Measurements from ENCODE around the gene CYP8B1. TPM values are rescaled to one million over a fixed set of nuclear protein-coding genes. Genes with fewer than 3 reads are reported as not detected.

Gene CYP8B1
- total RNA-seq (2022) (not detected in 2 replicates), Bru-seq, nascent RNA (not detected), BruChase-seq, experiment 1, labeled RNA remaining after a 6-hour chase (not detected), BruChase-seq, experiment 2, labeled RNA remaining after a 2-hour chase (not detected)
- long read RNA-seq = 0 reads

GRCh38 chr3:42875325-42876151, at the start of gene CYP8B1:
Gene CYP8B1, minus strand, starts transcription at chr3:42875879. Its CDS starts 63 bp downstream, at chr3:42875816.
- no peak for TF ChIP-seq CTCF (IDR thresholded peaks at IDR 0.05; ENCODE audit: unreplicated experiment)
- no TSS peak for BruUV-seq (replicated peaks)
- Mint-ChIP-seq H3K27me3 (ENCODE audit: unreplicated experiment) (peaks cover 84% of the 10 kb centered on the region), H3K4me1 (ENCODE audit: low read depth, unreplicated experiment) (no peaks in the 10 kb centered on the region), H3K9me3 (ENCODE audit: low read depth, unreplicated experiment) (no peaks in the 10 kb centered on the region), H3K36me3 (ENCODE audit: insufficient read depth, unreplicated experiment) (peaks cover 6% of the 10 kb centered on the region), H3K27ac (ENCODE audit: unreplicated experiment) (no peak within 1 kb of the TSS), H3K4me3 (ENCODE audit: low read depth, unreplicated experiment) (no peak within 1 kb of the TSS)
- CTCF ChIA-PET = interaction anchor here (0.6 to 1.0 kb wide), 2 partner anchors 46 to 51 kb away, joined by 3 to 8 read pairs; no protein-coding TSS in a partner anchor
- intact Hi-C loops (cut with micrococcal nuclease; ENCODE audit: unreplicated experiment) = no loop called here
- no peak for DNase-seq

GRCh38 chr3:42923606-42924005, 47.9 kb upstream of the CYP8B1 start:
- no peak for TF ChIP-seq CTCF (IDR thresholded peaks at IDR 0.05; ENCODE audit: unreplicated experiment)
- DNase-seq = no peak
- no peaks in the 10 kb centered on the region for H3K4me1 Mint-ChIP-seq (ENCODE audit: low read depth, unreplicated experiment)
- H3K4me3 Mint-ChIP-seq (ENCODE audit: low read depth, unreplicated experiment) = no peak overlapping the region
- BruUV-seq (replicated peaks) = no TSS peak
- H3K9me3 Mint-ChIP-seq (ENCODE audit: low read depth, unreplicated experiment) = no peaks in the 10 kb centered on the region
- H3K36me3 Mint-ChIP-seq (ENCODE audit: insufficient read depth, unreplicated experiment) = no peaks in the 10 kb centered on the region
- no peak overlapping the region for H3K27ac Mint-ChIP-seq (ENCODE audit: unreplicated experiment)
- CTCF ChIA-PET = no interaction called here
- H3K27me3 Mint-ChIP-seq (ENCODE audit: unreplicated experiment) = peaks cover 30% of the 10 kb centered on the region
- intact Hi-C loops (cut with micrococcal nuclease; ENCODE audit: unreplicated experiment) = no loop called here

GRCh38 chr3:42914771-42915515, 39.3 kb upstream of the CYP8B1 start:
- Mint-ChIP-seq H3K36me3 (ENCODE audit: insufficient read depth, unreplicated experiment) (peaks cover 4% of the 10 kb centered on the region), H3K4me3 (ENCODE audit: low read depth, unreplicated experiment) (no peak overlapping the region), H3K27me3 (ENCODE audit: unreplicated experiment) (no peaks in the 10 kb centered on the region), H3K4me1 (ENCODE audit: low read depth, unreplicated experiment) (no peaks in the 10 kb centered on the region), H3K9me3 (ENCODE audit: low read depth, unreplicated experiment) (peaks cover 12% of the 10 kb centered on the region), H3K27ac (ENCODE audit: unreplicated experiment) (no peak overlapping the region)
- intact Hi-C loops (cut with micrococcal nuclease; ENCODE audit: unreplicated experiment) = no loop called here
- TF ChIP-seq CTCF (IDR thresholded peaks at IDR 0.05; ENCODE audit: unreplicated experiment) = no peak
- CTCF ChIA-PET = no interaction called here
- DNase-seq = no peak
- no TSS peak for BruUV-seq (replicated peaks)

GRCh38 chr3:42911551-42911950, 35.9 kb upstream of the CYP8B1 start:
- no peak for DNase-seq
- peaks cover 14% of the 10 kb centered on the region for H3K9me3 Mint-ChIP-seq (ENCODE audit: low read depth, unreplicated experiment)
- H3K27me3 Mint-ChIP-seq (ENCODE audit: unreplicated experiment) = peaks cover 22% of the 10 kb centered on the region
- no peak for TF ChIP-seq CTCF (IDR thresholded peaks at IDR 0.05; ENCODE audit: unreplicated experiment)
- BruUV-seq (replicated peaks) = no TSS peak
- CTCF ChIA-PET = no interaction called here
- no peak overlapping the region for H3K4me3 Mint-ChIP-seq (ENCODE audit: low read depth, unreplicated experiment)
- intact Hi-C loops (cut with micrococcal nuclease; ENCODE audit: unreplicated experiment) = no loop called here
- H3K4me1 Mint-ChIP-seq (ENCODE audit: low read depth, unreplicated experiment) = no peaks in the 10 kb centered on the region
- H3K27ac Mint-ChIP-seq (ENCODE audit: unreplicated experiment) = no peak overlapping the region
- H3K36me3 Mint-ChIP-seq (ENCODE audit: insufficient read depth, unreplicated experiment) = peaks cover 4% of the 10 kb centered on the region
